Neural cell (in vitro differentiated cells): ENCODE measurements around the gene PRKAG3. TPM values are rescaled to one million over a fixed set of nuclear protein-coding genes. Genes with fewer than 3 reads are reported as not detected.

Source experiments
- H2AFZ ChIP-seq: fragments of 200-600, 300-800 bp; sonication (generic), shearing (Covaris generic); 2 replicates; pipeline ENCODE4 v1.6.0; 2014; ENCODE audit warnings: low read depth, mild to moderate bottlenecking, antibody characterized with exemption, low read length, moderate library complexity
- H3F3A ChIP-seq: fragments of 200-600 bp; shearing (Covaris generic); 2 replicates; pipeline ENCODE4 v1.6.1; 2016; ENCODE audit warnings: mild to moderate bottlenecking, moderate library complexity, mixed read lengths, antibody characterized with exemption, low read length; ENCODE audit not compliant: insufficient read depth, poor library complexity, severe bottlenecking
- H3K27ac ChIP-seq: fragments of 200-600, 300-800 bp; sonication (generic), shearing (Covaris generic); 2 replicates; pipeline ENCODE4 v1.5.1; 2014; ENCODE audit warnings: mild to moderate bottlenecking, low read length, moderate library complexity
- H3K27me3 ChIP-seq: fragments of 300-800, 200-600 bp; sonication (generic), shearing (Covaris generic); 2 replicates; pipeline ENCODE4 v1.6.0; 2014; ENCODE audit warnings: mild to moderate bottlenecking, low read depth, low read length, moderate library complexity; ENCODE audit not compliant: insufficient read depth
- H3K36me3 ChIP-seq: fragments of 300-800, 200-600 bp; sonication (generic), shearing (Covaris generic); 2 replicates; pipeline ENCODE4 v1.5.1; 2014; ENCODE audit warnings: mild to moderate bottlenecking, antibody characterized with exemption, low read length, moderate library complexity; ENCODE audit not compliant: insufficient read depth
- H3K4me2 ChIP-seq: fragments of 300-800, 200-600 bp; sonication (generic), shearing (Covaris generic); 2 replicates; pipeline ENCODE4 v1.6.0; 2014; ENCODE audit warnings: mild to moderate bottlenecking, low read length
- H3K4me3 ChIP-seq: fragments of 300-800, 200-600 bp; sonication (generic), shearing (Covaris generic); 2 replicates; pipeline ENCODE4 v1.5.1; 2014; ENCODE audit warnings: mild to moderate bottlenecking, low read length, moderate library complexity
- H3K79me2 ChIP-seq: fragments of 200-600 bp; shearing (Covaris generic); replicated peaks from 2 replicates; pipeline ENCODE4 v1.6.0; 2014; ENCODE audit warnings: mild to moderate bottlenecking, low read length, moderate library complexity; ENCODE audit not compliant: insufficient read depth
- H3K9ac ChIP-seq: fragments of 300-800, 200-600 bp; sonication (generic), shearing (Covaris generic); 2 replicates; pipeline ENCODE4 v1.6.1; 2016; ENCODE audit warnings: mild to moderate bottlenecking, low read length, mixed read lengths
- H3K9me2 ChIP-seq: fragments of 200-600 bp; shearing (Covaris generic); 2 replicates; pipeline ENCODE4 v1.6.1; 2016; ENCODE audit warnings: mild to moderate bottlenecking, low read length, mixed read lengths; ENCODE audit not compliant: insufficient read depth
- H3K9me3 ChIP-seq: fragments of 200-600, 300-800 bp; sonication (generic), shearing (Covaris generic); 2 replicates; pipeline ENCODE4 v1.6.1; 2016; ENCODE audit warnings: mild to moderate bottlenecking, mixed run types, low read length, moderate library complexity, mixed read lengths
- H4K20me1 ChIP-seq: fragments of 200-600 bp; shearing (Covaris generic); 2 replicates; pipeline ENCODE4 v1.6.1; 2016; ENCODE audit warnings: mild to moderate bottlenecking, mixed run types; ENCODE audit not compliant: insufficient read depth
- EP300 ChIP-seq: fragments of 450-650 bp; conservative IDR thresholded peaks from 2 replicates; pipeline ENCODE4 v1.6.1; 2014; ENCODE audit warnings: antibody characterized with exemption, mild to moderate bottlenecking, moderate library complexity; ENCODE audit not compliant: poor library complexity, severe bottlenecking
- EZH2 ChIP-seq: fragments of 200-600, 300-800 bp; shearing (Covaris generic), sonication (generic); IDR thresholded peaks from 2 replicates; pipeline ENCODE4 v1.6.1; 2014; ENCODE audit warnings: antibody characterized with exemption, low read length, borderline replicate concordance, mild to moderate bottlenecking; ENCODE audit not compliant: insufficient read depth, poor library complexity, severe bottlenecking
- MXI1 ChIP-seq: fragments of 450-650 bp; conservative IDR thresholded peaks from 2 replicates; pipeline ENCODE4 v1.6.1; 2014; ENCODE audit warnings: antibody characterized with exemption, mild to moderate bottlenecking; ENCODE audit not compliant: poor library complexity, severe bottlenecking
- POLR2AphosphoS5 ChIP-seq: IDR thresholded peaks from 2 replicates; pipeline ENCODE4 v1.6.1; 2012
- RAD21 ChIP-seq: fragments of 450-650 bp; conservative IDR thresholded peaks from 2 replicates; pipeline ENCODE4 v1.6.1; 2014; ENCODE audit warnings: antibody characterized with exemption, mild to moderate bottlenecking, moderate library complexity
- REST ChIP-seq: IDR thresholded peaks from 2 replicates; pipeline ENCODE4 v1.6.1; 2012; ENCODE audit warnings: borderline replicate concordance
- SMC3 ChIP-seq: fragments of 450-650 bp; conservative IDR thresholded peaks from 2 replicates; pipeline ENCODE4 v1.6.1; 2014; ENCODE audit warnings: antibody characterized with exemption, mild to moderate bottlenecking, moderate library complexity; ENCODE audit not compliant: poor library complexity
- TAF1 ChIP-seq: IDR thresholded peaks from 2 replicates; pipeline ENCODE4 v1.6.1; 2012; ENCODE audit warnings: low read depth
- polyA plus RNA-seq: library from polyadenylated mRNA; depleted of rRNA; stranded (reverse); fragments of >200 nt; gene quantifications from 2 replicates; pipeline ENCODE4 v1.2.3, GENCODE V29; 2014
- TF ChIP-seq, protein P1 (sequence below): fragments of 450-650 bp; IDR thresholded peaks from 2 replicates; pipeline ENCODE4 v1.5.1; 2014; ENCODE audit warnings: antibody characterized with exemption, mild to moderate bottlenecking, moderate library complexity; ENCODE audit not compliant: poor library complexity, severe bottlenecking

The PRKAG3 gene
- polyA plus RNA-seq, 1 donor from 2014 or later: not detected

DNA sequence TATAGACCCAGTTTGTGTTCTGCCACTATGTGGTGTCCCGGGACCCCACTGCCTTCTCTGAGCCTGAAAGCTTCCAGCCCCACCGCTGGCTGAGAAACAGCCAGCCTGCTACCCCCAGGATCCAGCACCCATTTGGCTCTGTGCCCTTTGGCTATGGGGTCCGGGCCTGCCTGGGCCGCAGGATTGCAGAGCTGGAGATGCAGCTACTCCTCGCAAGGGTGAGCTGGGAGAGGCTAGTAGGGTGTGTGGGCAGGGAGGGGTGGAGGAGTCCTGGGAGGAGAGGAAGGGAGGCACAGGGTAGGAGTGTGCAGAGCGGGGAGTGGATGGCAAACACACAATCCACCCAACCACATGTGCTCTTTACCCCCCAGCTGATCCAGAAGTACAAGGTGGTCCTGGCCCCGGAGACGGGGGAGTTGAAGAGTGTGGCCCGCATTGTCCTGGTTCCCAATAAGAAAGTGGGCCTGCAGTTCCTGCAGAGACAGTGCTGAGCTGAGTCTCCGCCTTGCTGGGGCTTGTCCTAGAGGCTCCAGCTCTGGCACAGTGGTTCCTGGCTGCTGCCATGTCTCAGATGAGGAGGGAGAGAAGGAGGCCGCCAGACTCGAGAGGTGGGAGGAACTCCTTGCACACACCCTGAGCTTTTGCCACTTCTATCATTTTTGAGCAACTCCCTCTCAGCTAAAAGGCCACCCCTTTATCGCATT is 16.9 kb downstream of the PRKAG3 start:
- TF ChIP-seq SMC3: no peak
- TF ChIP-seq POLR2AphosphoS5: no peak
- no peak for TF ChIP-seq EP300
- TF ChIP-seq RAD21: no peak
- TF ChIP-seq, protein P1, sequence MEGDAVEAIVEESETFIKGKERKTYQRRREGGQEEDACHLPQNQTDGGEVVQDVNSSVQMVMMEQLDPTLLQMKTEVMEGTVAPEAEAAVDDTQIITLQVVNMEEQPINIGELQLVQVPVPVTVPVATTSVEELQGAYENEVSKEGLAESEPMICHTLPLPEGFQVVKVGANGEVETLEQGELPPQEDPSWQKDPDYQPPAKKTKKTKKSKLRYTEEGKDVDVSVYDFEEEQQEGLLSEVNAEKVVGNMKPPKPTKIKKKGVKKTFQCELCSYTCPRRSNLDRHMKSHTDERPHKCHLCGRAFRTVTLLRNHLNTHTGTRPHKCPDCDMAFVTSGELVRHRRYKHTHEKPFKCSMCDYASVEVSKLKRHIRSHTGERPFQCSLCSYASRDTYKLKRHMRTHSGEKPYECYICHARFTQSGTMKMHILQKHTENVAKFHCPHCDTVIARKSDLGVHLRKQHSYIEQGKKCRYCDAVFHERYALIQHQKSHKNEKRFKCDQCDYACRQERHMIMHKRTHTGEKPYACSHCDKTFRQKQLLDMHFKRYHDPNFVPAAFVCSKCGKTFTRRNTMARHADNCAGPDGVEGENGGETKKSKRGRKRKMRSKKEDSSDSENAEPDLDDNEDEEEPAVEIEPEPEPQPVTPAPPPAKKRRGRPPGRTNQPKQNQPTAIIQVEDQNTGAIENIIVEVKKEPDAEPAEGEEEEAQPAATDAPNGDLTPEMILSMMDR: no peak
- TF ChIP-seq EZH2: no peak
- TF ChIP-seq MXI1: no peak
- TF ChIP-seq TAF1: no peak
- no peak for TF ChIP-seq REST
- Histone ChIP-seq H3F3A (no peaks in the 10 kb centered on the region), H3K4me3 (no peak overlapping the region), H3K9me3 (no peaks in the 10 kb centered on the region), H3K36me3 (no peaks in the 10 kb centered on the region), H3K27ac (no peak overlapping the region), H3K27me3 (no peaks in the 10 kb centered on the region), H4K20me1 (no peaks in the 10 kb centered on the region), H3K9ac (no peak overlapping the region), H3K9me2 (no peaks in the 10 kb centered on the region), H3K79me2 (no peaks in the 10 kb centered on the region), H3K4me2 (no peak overlapping the region), H2AFZ (no peak overlapping the region)

DNA sequence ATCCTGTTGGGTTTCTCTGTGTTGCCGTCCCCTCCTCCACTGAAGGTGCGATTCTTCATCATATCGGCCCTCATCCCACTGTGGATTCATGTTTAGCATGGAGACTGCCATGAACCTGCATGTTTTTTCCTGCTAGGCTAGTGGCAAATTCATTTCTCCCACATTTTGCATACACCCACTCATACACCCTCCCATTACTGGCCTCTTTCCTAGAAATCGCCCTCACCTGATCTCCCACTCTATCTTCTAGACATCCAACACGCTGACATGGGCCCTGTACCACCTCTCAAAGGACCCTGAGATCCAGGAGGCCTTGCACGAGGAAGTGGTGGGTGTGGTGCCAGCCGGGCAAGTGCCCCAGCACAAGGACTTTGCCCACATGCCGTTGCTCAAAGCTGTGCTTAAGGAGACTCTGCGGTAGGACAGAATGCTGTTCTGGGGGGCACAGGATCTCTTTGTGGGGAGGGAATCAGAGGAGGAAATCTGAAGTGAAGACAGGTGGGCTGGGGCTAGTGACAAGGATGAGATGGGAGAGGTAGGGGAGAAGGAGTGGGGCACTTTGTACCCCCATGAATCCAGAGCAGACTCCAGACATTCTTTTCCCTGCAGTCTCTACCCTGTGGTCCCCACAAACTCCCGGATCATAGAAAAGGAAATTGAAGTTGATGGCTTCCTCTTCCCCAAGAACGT is 17.7 kb downstream of the PRKAG3 start:
- H3K4me2 ChIP-seq: no peak overlapping the region
- H3K4me3 ChIP-seq: no peak overlapping the region
- no peaks in the 10 kb centered on the region for H3K79me2 ChIP-seq
- H4K20me1 ChIP-seq: no peaks in the 10 kb centered on the region
- H3K9ac ChIP-seq: no peak overlapping the region
- H3F3A ChIP-seq: no peaks in the 10 kb centered on the region
- no peaks in the 10 kb centered on the region for H3K9me2 ChIP-seq
- TF ChIP-seq REST (no peak), TAF1 (no peak), EP300 (no peak), RAD21 (no peak), EZH2 (no peak), POLR2AphosphoS5 (no peak), MXI1 (no peak), SMC3 (no peak)
- TF ChIP-seq, protein P1: no peak
- no peak overlapping the region for H3K27ac ChIP-seq
- H3K27me3 ChIP-seq: no peaks in the 10 kb centered on the region
- H3K36me3 ChIP-seq: no peaks in the 10 kb centered on the region
- no peak overlapping the region for H2AFZ ChIP-seq
- no peaks in the 10 kb centered on the region for H3K9me3 ChIP-seq
